GM21528 (cell line): Measurements from ENCODE around the gene HCN4.

ENCODE experiments used
- ATAC-seq: cut with Tn5 transposase; IDR thresholded peaks from one replicate; pipeline ENCODE4 v1.9.1; 2021; ENCODE audit warnings: mild to moderate bottlenecking, moderate library complexity; ENCODE audit not compliant: unreplicated experiment, low FRiP score

Gene HCN4

DNA sequence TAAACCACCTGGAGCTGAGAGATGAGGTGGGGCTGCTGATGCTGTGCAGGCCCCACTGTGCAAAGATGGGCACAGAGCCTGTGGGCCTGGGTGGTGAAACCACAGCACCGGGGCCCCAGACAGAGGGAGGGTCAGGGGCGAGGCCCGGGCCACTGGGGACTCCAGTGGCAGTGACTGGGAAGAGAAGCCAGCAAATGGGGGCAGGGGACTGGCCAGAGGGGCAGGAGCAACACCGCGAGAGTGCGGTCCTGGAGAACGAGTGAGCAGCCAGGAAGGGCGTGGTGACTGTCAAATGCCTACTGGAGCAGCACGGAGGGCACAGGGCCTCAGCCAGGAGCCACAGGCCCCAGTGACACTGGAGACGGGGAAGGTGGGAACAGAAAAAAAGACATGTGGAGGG, 39.8 kb downstream of the HCN4 start:
- ATAC-seq: no peak

DNA sequence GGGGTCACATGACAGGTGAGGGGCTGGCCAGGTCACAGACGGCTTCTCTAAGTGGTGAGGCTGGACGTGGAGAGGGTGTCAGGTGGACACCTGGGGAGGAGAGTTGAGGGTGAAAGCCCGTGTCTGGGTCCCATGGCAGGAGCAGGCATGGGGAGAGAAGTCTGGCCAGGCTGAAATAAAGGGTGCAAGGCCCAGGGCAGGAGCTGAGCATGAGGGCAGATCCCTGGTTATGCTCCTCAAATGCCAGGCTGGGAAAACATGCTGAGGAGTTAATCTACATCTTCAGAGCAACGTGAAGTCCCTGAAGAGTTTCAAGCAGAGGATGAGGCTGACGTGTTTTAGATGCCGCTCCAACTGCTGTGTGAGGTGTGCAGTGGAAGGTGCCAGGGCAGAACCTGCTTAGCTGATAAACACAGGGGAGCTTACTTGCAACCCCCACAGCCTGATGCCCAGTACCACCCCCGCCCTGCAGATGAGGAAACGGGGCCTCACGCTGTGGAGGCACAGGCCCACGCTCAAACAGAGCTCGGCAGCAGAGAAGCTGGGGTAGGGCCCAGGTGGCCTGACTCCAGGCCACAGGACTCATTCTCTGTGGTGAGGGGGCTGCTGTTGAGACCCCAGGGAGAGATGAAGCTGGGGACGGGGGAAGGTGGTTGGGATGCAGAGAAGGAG, 40.5 kb downstream of the HCN4 start:
- ATAC-seq: no peak

DNA sequence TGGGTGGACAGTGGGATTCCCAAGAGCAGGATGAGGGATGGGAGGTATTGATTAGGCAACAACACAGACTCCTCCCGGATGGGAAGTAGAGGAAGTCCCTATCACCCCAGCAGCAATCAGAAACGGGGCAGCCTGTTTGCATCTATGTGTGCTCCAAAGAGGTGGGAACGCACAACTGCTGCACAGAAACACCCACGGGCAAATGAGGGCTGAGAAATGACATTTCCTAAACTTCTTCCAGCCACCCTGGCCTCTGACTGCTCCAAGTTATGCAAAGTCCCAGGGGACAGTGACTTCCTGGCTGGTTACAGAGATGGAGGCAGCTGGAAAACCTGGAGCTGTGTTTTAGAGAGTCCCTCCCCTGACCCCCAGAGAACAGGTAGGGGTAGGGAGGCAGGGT, 42.6 kb downstream of the HCN4 start:
- no peak for ATAC-seq

DNA sequence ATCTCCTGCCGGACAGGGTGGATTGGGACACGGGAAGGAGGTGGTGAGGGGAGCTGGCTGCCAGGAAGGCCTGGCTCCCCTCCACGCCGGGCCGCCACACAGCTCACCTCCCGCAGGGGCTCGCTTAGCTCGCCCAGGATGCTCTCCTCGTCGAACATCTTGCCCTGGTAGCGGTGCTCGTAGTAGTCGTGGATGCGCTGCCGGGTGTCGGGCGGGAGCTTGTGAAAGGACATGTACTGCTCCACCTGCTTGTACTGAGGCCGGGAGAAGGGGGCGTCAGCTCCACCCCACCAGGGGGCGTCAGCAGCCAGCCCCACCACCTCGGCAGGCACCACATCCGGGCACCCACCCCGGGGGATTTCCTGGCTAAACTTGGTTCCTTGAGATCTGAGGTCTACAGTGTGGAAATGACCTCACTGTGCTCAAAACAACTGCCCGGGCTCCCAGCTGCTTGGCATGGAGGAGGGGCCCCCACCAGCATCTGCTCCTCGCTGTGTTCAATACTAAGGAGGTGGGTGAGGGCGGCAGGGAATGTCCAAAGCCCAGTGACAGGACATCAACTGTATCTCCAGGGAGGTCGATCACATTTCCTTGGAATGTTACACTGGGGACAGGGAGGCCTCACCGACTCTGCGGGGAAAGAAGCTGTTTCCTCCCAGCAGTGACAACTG, 43.4 kb downstream of the HCN4 start:
- no peak for ATAC-seq

DNA sequence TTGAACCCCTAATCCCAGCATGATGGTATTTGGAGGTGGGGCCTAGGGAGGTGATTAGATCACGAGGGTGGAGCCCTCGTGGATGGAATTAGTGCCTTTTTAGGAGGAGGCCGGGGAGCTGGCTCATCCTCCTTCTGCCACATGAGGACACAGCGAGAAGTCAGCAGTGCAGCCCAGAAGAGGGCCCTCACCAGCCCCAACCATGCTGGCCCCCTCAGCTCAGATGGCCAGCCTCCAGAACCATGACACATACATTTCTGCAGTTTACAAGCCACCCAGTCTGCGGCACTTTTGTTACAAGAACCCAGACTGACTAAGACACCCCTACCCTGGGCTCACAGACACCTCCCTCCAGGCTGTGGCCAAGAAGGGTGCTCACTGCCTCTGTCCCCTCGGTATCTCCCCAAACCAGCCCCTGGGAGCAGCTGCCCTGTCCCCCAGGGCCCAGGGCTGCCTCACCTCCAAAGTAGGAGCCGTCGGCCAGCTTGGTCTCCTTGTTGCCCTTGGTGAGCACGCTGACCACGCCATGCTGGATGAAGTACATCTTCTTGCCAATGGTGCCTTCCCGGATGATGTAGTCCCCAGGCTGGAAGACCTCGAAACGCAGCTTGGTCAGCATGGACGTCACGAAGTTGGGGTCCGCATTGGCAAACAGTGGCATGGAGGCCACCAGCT, 44.1 kb downstream of the HCN4 start:
- ATAC-seq: no peak

DNA sequence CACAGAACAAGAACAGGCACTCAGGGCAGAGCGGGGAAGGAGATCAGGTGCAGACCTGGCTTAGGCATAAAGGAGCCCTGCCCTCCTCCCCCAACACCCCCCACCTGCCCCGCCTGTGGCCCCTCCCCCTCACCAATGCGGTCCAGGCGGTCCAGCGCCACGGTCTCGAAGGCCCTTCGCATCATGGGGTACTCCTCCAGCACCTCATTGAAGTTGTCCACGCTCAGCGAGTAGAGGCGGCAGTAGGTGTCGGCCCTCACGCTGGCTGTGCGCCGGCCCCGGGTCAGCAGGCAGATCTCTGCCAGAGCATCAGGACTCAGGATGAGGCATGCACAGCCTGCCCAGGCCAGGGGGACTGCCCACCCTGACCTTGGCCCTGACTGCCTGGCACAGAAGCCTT, 44.8 kb downstream of the HCN4 start:
- no peak for ATAC-seq

DNA sequence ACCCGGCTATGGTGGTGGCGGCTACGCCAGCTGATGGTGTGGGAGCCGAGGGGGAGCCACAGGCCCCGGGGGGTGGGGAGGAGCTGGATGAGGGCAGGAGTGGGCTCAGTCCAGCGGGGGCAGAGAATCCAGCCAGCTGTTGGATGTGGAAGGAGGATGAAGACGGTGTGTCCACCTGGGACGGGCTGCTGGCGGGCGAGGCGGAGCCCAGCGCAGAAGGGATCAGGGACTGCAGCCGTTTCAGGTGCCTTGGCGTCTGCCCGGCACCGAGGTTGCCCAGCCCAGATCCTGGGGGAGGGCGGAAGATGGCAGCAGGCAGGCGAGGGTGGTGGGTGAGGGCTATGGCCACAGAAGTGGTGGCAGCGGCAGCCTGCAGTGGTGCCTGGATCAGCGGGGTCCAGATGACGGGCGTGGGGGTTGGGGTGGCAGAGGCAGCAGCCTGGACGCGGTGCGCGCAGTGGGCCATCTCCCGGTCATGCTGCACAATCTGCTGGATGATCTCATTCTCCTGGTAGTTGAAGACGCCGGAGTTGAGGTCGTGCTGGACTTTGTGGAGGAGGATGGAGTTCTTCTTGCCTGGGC, 45.3 kb downstream of the HCN4 start:
- no peak for ATAC-seq

DNA sequence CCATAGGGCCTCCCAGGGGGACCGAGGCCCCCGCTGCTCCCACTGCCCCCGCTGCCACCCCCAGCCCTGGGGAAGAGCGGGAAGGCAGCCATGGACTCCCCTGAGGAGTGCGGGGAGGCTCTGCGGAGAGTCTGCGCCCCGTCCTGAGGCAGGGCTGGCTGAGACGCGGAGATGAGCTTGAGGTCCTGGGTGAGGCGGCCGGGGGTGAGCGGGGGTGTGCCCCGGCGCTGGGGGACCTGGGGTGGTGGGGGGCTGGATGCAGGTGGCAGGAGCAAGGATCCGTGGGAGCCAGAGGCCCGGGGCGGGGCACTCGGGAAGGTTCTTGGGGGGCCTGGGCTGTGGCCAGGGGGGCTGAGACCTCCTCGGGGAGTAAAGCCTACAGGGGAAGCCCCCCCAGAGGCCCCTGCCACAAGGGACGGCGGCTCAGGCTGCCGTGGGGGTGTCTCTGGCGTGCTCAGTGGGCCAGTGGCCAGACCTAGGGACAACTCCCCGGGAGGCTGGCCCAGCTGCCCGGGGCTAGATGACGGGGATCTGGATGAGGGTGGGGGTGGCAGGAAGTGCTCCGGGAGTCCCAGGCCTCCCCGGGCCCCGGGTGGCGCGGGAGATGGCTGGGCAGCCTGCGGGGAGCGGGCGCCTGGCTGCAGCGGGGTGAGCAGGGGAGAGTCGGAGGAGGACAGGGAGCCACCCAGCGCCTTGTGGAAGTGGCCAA, 45.9 kb downstream of the HCN4 start:
- ATAC-seq: no peak

DNA sequence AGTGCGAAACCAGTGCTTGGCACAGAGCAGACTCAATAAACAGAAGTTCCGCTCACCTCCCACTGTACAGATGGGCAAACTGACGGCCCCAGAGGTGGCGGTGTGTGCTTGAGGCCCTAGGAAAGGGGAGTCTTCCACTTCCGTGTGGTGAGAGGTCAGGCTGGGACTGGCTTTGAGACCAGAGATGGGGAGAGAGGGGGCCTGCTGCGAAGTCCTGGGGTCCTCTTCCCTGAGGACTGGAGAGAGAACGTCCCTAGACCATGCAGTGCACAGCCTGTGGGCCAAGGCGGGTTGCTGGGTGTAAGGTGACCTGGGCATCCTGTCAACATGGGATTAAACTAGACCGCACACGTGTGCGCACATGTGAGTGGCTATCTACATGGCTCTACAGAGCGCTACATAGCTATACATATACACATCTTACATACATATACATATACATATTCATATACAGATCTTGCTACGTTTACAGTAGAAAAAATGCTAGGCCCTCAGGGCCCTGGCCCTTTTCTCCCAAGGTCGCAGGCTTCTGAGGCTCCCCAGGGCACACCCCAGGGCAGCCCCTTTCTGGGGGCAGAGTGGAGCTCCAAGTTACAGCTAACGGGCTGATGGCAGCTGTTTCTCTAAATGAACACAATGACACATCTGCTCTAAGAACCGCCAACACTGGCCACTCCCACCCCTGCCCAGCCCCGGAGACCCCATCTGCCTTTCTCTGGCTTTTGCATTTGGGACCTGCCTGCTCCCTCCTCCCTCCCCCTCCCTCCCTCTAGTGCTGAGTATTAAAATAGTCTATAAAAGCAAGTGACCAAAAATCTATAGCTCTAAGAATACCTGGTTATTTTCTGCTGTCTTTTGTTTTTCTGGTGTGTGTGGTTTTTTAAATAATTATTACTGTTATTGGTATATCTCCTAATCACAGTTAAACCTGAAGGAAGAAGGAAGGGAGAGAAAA, 47.0 kb downstream of the HCN4 start:
- ATAC-seq: no peak

DNA sequence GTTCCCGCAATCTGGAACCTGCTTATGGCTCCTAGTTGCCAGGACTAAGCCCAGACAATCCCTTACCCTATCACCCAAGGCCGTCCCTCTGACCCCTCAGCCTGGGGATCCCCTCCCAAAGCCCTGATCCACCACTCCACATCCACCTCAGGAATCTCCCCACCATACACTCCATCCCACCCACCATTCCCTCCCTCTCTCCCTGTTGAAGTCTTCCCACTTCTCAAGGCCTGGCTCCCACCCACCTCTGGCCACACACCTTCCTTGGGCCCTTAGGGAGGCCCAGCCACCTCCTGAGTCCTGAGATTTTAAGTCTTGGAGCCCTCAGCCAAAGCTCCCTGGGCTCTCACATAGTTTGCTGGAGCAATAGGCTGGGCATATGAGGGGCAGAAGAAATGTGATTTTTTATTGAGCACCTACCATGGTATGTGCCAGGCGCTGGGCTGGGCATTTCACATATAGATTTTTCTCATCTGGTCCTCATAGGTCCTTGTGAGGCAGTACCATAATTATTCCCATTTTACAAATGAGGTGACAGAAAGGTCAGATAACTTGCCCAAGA, 48.1 kb downstream of the HCN4 start:
- no peak for ATAC-seq

DNA sequence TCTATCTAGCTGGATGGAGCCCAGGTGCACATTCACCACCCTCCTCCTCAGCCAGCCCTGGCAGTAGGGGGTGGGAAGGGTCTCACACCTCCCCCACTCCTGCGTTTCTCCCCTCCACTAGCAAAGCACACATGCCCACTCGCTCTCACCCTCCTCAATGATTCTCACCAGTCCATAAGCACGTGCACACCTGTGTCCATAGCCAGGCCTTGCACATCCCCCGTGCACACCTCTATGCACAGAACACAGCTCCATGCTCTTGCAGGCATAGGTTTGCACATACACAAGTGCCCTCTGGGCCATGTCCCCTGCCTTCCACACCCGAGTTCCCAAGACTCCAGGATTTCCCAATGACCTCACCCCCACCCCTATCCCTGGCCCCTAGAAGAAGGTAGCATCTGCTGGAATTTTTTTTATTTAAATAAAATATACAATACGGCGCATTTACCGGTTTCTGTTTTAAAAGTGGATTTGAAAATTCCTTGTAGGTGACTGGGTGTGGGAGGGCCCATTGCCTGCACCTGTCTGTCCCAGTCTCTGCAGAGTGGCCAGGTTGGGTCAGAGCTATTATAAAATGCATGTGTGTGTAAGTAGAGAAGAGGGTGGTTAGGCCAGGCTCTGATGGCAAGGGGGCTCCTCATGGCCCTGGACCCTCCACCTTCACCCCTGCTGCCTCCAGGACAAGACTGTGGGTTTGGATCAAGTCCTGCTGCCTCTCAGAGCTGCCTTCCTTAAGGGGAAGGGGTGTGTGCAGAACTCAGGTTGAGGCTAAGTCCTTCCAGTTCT, 49.1 kb downstream of the HCN4 start:
- ATAC-seq: no peak

DNA sequence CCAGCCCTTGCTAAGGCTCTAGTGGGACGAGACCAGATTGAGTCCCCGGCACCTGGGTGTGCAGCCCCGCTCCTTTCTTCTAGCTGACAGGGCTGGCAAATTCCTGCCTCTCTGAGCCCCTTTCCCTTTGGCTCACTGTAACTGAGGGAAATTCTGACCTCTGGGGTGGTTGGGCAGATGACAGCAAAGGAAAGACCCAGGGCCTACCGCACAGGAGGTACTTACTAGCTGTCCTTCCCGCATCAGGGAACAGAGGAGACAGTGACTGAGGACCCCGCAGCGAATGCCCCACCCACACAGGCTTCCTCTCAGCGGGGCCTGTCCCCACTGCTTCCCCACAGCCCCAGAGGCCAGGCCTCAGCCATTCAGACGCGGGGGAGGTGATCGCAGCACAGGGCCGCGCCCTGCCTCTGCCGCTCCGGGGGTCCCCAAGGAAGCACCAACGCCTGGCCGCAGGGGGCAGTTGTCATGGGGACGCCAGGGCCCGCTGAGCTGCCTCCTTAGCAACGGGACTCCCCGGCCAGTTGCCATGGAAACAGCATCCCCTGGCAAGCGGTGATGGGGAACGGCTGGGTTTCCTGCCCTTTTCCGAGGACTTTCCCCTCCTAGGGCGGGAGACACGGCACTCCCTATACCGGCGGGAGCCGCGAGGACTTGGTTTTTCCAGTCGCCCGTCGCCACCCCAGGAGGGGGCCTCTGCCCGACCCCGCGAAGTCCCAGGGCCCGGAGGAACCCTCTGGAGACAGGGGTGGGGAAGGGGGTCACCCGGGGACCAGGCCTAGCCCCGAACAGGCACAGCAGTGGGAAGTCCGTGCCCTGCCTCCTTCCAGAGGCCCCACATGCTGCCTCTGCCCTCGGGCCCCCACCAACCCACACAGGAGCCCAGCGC, 50.1 kb downstream of the HCN4 start:
- ATAC-seq: no peak

DNA sequence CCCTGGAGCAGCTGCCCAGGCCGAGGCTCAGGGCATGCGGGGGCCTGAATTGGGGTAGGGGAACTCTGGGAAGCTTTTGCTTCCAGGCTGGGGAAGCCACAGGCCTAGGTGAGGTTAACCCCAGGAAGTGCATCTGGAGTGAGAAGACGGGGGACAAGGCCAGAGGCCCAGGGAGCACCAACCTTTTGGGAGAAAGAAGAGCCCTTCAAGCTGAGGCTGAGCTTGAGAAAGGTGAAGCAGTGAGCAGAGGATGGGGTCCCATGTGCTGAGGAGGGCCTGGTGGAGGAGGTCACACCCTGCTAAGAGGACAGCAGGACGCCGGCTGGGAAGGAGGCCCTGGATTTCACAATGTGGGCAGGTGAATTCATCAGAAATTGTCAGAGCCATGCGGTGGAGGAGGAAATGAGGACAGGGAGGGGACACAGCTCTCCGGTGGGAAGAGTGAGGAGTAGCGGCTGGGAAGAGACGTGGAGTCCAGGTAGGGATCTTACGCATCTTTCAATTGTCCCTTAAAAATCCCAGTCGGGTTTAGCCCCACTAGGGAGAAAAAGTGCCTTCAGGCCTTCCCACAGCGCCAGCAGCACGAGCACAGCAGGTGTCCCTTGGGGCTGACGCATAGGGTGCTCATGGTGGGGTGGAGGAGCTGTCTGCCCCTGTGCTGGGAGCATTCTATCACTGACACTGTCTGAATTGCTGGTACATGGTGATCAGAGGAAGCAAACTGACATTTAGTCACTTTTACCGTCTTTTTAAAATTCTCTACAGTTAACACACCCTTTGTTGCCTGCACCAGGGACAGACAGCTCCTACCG, 50.9 kb downstream of the HCN4 start:
- no peak for ATAC-seq

DNA sequence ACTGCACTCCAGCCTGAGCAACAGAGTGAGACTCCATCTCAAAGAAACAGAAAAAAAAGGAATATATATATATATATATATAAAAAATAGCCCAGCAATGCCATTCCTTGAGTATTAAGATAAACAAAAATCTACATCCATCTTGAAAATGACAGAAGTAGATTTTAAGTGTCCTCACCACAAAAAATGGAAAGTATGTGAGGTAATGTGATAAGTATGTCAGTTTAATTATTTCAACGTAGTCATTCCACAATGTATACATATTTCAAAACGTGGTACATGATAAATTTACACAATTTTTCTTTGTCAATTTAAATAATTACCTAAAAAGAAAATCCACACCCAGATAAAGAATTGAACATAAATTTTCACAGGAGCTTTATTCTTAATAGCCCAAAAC, 54.9 kb downstream of the HCN4 start:
- ATAC-seq: no peak

DNA sequence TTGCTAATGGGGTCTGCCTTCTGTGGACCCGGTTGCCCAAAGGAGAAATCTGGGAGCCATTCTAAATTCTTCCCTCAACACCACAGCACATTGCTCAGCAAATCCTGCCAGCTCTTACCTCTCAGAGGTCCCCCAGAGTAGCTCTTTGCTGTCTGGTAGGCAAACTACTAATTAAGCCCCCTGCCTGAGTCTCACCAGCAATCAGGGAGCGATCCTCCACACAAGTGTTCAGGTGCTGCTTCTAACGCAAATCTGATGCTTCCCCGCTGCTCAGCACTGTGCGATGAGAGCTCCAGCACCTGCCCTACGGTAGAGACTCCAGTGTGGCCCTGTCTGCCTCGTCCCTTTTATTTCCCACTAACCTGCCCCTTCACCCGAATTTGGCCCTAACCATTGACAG, 60.5 kb downstream of the HCN4 start:
- no peak for ATAC-seq

DNA sequence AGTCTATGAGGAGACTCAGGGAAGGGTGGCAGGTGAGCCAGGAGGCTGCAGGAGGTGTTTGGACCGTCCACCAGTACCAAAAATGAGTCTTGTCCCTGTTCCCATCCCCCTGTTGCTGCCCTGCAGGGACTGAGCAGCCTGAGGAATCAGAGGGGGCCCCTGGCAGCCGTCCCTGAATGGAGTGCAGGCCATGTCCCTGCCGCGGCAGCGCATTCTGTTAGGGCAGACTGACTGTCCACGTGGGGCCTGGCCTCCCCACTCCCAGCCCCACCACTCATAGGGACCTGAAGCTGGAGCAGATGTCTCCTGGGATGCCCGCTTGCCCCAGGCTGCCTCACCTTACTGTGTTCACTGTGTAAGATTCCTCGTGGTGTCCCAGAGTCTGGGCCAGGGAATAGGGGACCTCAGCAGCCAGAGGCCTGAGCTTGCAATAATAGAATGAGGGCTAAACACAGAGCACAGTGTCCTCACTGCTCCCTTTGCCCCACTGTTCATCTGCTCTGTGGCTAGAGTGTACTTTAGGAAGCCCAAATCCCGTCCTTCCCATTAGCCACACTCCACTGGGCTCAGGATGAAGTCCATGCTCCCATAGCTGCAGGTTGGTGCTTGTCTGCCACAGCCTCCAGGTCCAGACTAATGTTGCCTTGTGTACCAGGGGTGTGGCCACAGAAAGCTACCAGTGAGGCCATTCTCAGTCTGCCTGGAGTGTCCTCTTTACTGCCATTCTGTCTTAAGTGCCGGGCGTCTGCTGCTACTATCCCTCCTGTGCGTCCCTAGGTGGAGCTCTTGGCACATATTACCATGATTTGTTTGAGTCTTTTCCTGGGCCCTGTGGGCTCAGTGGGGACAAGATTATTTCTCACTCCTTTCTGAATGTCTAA, 63.2 kb downstream of the HCN4 start:
- no peak for ATAC-seq
